ENCODE results near the gene MBD3L1.

MBD3L1 gene

GRCh38 chr19:8881512-8881911 lies 49.3 kb downstream of the MBD3L1 start:
- DNase-seq, result no peak

GRCh38 chr19:8884416-8884815 lies 52.2 kb downstream of the MBD3L1 start:
- no peak for DNase-seq

GRCh38 chr19:8887364-8887763 lies 55.2 kb downstream of the MBD3L1 start:
- DNase-seq, result no peak

GRCh38 chr19:8890260-8890659 lies 58.1 kb downstream of the MBD3L1 start:
- DNase-seq, result no peak

Measured in central memory CD4-positive, alpha-beta T cell (primary cell).